HG03060 (cell line): Measurements from ENCODE around the gene WDR17.
A peak's percentile ranks its signal among the peaks of the same experiment; 100 is the strongest.
"Not testable (repeated sequence)": the region's sequence is repeated elsewhere in the genome, so short reads cannot be mapped to it uniquely, and the experiment has no call there.

ENCODE experiments used
- ATAC-seq: cut with Tn5 transposase; IDR thresholded peaks from one replicate; pipeline ENCODE4 v1.9.1; 2021; ENCODE audit warnings: low read depth, moderate number of reproducible peaks; ENCODE audit not compliant: unreplicated experiment

Gene WDR17

GRCh38 chr4:176188654-176189053 lies 123.0 kb downstream of the WDR17 start:
- ATAC-seq, result no peak

- no peak for ATAC-seq
Observed at GRCh38 chr4:176189891-176190795, 124.5 kb downstream of the WDR17 start.

GRCh38 chr4:176191974-176192373 lies 126.3 kb downstream of the WDR17 start:
- no peak for ATAC-seq

GRCh38 chr4:176193126-176193525 lies 127.5 kb downstream of the WDR17 start:
- ATAC-seq, result no peak

- no peak for ATAC-seq
Observed at GRCh38 chr4:176193938-176194337, 128.3 kb downstream of the WDR17 start.

- peak; percentile 96 for ATAC-seq
Observed at GRCh38 chr4:176195184-176195978, 129.7 kb downstream of the WDR17 start, which contains the start of gene SPATA4. Gene SPATA4, minus strand, starts transcription at chr4:176195585. Its CDS starts 23 bp downstream, at chr4:176195562.

- no peak for ATAC-seq
Observed at GRCh38 chr4:176198316-176198903, 132.8 kb downstream of the WDR17 start.

GRCh38 chr4:176205299-176205698 lies 139.7 kb downstream of the WDR17 start:
- no peak for ATAC-seq

- ATAC-seq, result no peak
Observed at GRCh38 chr4:176207839-176208238, 142.2 kb downstream of the WDR17 start.

GRCh38 chr4:176209535-176209934 lies 143.9 kb downstream of the WDR17 start:
- ATAC-seq, result no peak

GRCh38 chr4:176210101-176210500 lies 144.5 kb downstream of the WDR17 start:
- ATAC-seq, result no peak

- ATAC-seq, result no peak
Observed at GRCh38 chr4:176210579-176211296, 145.1 kb downstream of the WDR17 start.

- not testable (repeated sequence) for ATAC-seq
Observed at GRCh38 chr4:176212351-176212750, 146.7 kb downstream of the WDR17 start.

- ATAC-seq, result no peak
Observed at GRCh38 chr4:176217510-176217909, 151.9 kb downstream of the WDR17 start.

GRCh38 chr4:176222149-176222548 lies 156.5 kb downstream of the WDR17 start:
- no peak for ATAC-seq

- ATAC-seq, result no peak
Observed at GRCh38 chr4:176223561-176223960, 157.9 kb downstream of the WDR17 start.

GRCh38 chr4:176226736-176227135 lies 161.1 kb downstream of the WDR17 start:
- ATAC-seq, result no peak

- ATAC-seq, result no peak
Observed at GRCh38 chr4:176229645-176230044, 164.0 kb downstream of the WDR17 start.
